Breast epithelium (tissue), 3 donors: ENCODE data around the gene CCDC170.

ENCODE experiments used
- CTCF ChIP-seq, 3 donors: fragments of 450-650 bp; IDR thresholded peaks; one replicate each; pipeline ENCODE4 v1.5.1; 2016 to 2017; ENCODE audit warnings: antibody characterized with exemption in 3 of 3, mild to moderate bottlenecking in 3 of 3, moderate library complexity in 3 of 3
- POLR2A ChIP-seq: fragments of 450-650 bp; IDR thresholded peaks from one replicate; pipeline ENCODE4 v1.6.1; 2016; ENCODE audit warnings: antibody characterized with exemption, mild to moderate bottlenecking, moderate library complexity
- POLR2AphosphoS5 ChIP-seq, 3 donors: sonication (generic); formaldehyde crosslinking; IDR thresholded peaks; one replicate each; pipeline ENCODE4 v1.6.1; 2017; ENCODE audit warnings: antibody characterized with exemption in 3 of 3

GRCh38 chr6:151452750-151453427 is 40.9 kb upstream of the CCDC170 start:
- TF ChIP-seq CTCF (IDR thresholded peaks at IDR 0.05) (no peak), POLR2A (no peak), POLR2AphosphoS5 (IDR thresholded peaks at IDR 0.05) (no peak)
